ENCODE results near the gene DGCR6L.
"Not testable (repeated sequence)": the region's sequence is repeated elsewhere in the genome, so short reads cannot be mapped to it uniquely, and the experiment has no call there.

Gene DGCR6L

GRCh38 chr22:20295262-20296064, 24.4 kb downstream of the DGCR6L start:
- H3K4me1 ChIP-seq (ENCODE audit: insufficient read depth, low read length), result no peaks in the 10 kb centered on the region
- H3K9me3 ChIP-seq (ENCODE audit: insufficient read depth, low read depth, low read length), result no peaks in the 10 kb centered on the region
- H3K36me3 ChIP-seq (ENCODE audit: insufficient read depth, low read length), result no peaks in the 10 kb centered on the region
- 89% methylated on average over 12 of the region's 12 CpGs for WGBS
- H3K27ac ChIP-seq (ENCODE audit: low read depth, low read length), result no peak overlapping the region
- no peak overlapping the region for H3K4me3 ChIP-seq (ENCODE audit: low read length)
- peaks cover 38% of the 10 kb centered on the region for H3K27me3 ChIP-seq (ENCODE audit: insufficient read depth, low read length)
- no peak overlapping the region for H3K9ac ChIP-seq (ENCODE audit: low read depth, low read length)

- H3K27ac ChIP-seq (ENCODE audit: low read depth, low read length), result no peak overlapping the region
- no peak overlapping the region for H3K4me3 ChIP-seq (ENCODE audit: low read length)
- no peak overlapping the region for H3K9ac ChIP-seq (ENCODE audit: low read depth, low read length)
- H3K9me3 ChIP-seq (ENCODE audit: insufficient read depth, low read depth, low read length), result no peaks in the 10 kb centered on the region
- peaks cover 15% of the 10 kb centered on the region for H3K27me3 ChIP-seq (ENCODE audit: insufficient read depth, low read length)
- H3K36me3 ChIP-seq (ENCODE audit: insufficient read depth, low read length), result no peaks in the 10 kb centered on the region
- no peaks in the 10 kb centered on the region for H3K4me1 ChIP-seq (ENCODE audit: insufficient read depth, low read length)
- 90% methylated on average over 13 of the region's 13 CpGs for WGBS
Observed at GRCh38 chr22:20292673-20293232, 27.1 kb downstream of the DGCR6L start.

GRCh38 chr22:20292108-20292507, 27.8 kb downstream of the DGCR6L start:
- Histone ChIP-seq H3K27ac (ENCODE audit: low read depth, low read length) (no peak overlapping the region), H3K9ac (ENCODE audit: low read depth, low read length) (no peak overlapping the region), H3K27me3 (ENCODE audit: insufficient read depth, low read length) (peaks cover 8% of the 10 kb centered on the region), H3K36me3 (ENCODE audit: insufficient read depth, low read length) (no peaks in the 10 kb centered on the region), H3K9me3 (ENCODE audit: insufficient read depth, low read depth, low read length) (no peaks in the 10 kb centered on the region), H3K4me1 (ENCODE audit: insufficient read depth, low read length) (no peaks in the 10 kb centered on the region), H3K4me3 (ENCODE audit: low read length) (no peak overlapping the region)
- WGBS, result 89% methylated on average over 5 of the region's 5 CpGs

GRCh38 chr22:20291604-20292063, 28.2 kb downstream of the DGCR6L start:
- no peak overlapping the region; the same call in 1 of the 2 replicates for H3K9ac ChIP-seq (ENCODE audit: low read depth, low read length)

GRCh38 chr22:20291249-20291586, 28.6 kb downstream of the DGCR6L start:
- Histone ChIP-seq H3K9me3 (ENCODE audit: insufficient read depth, low read depth, low read length) (no peaks in the 10 kb centered on the region), H3K4me1 (ENCODE audit: insufficient read depth, low read length) (no peaks in the 10 kb centered on the region), H3K36me3 (ENCODE audit: insufficient read depth, low read length) (no peaks in the 10 kb centered on the region), H3K9ac (ENCODE audit: low read depth, low read length) (no peak overlapping the region), H3K27ac (ENCODE audit: low read depth, low read length) (no peak overlapping the region), H3K4me3 (ENCODE audit: low read length) (no peak overlapping the region), H3K27me3 (ENCODE audit: insufficient read depth, low read length) (no peaks in the 10 kb centered on the region)
- 81% methylated on average over 4 of the region's 5 CpGs for WGBS

More at GRCh38 chr22:20291604-20292063, 28.2 kb downstream of the DGCR6L start:
- Histone ChIP-seq H3K27ac (ENCODE audit: low read depth, low read length) (no peak overlapping the region), H3K36me3 (ENCODE audit: insufficient read depth, low read length) (no peaks in the 10 kb centered on the region), H3K27me3 (ENCODE audit: insufficient read depth, low read length) (peaks cover 4% of the 10 kb centered on the region; the same call in 1 of the 2 replicates), H3K9me3 (ENCODE audit: insufficient read depth, low read depth, low read length) (no peaks in the 10 kb centered on the region), H3K4me3 (ENCODE audit: low read length) (no peak overlapping the region), H3K4me1 (ENCODE audit: insufficient read depth, low read length) (no peaks in the 10 kb centered on the region)
- WGBS, result 88% methylated on average over 11 of the region's 11 CpGs

- no peaks in the 10 kb centered on the region for H3K4me1 ChIP-seq (ENCODE audit: insufficient read depth, low read length)
Observed at GRCh38 chr22:20290578-20291248, 29.1 kb downstream of the DGCR6L start.

GRCh38 chr22:20290045-20290392, 29.8 kb downstream of the DGCR6L start:
- Histone ChIP-seq H3K27ac (ENCODE audit: low read depth, low read length) (no peak overlapping the region), H3K4me1 (ENCODE audit: insufficient read depth, low read length) (no peaks in the 10 kb centered on the region), H3K36me3 (ENCODE audit: insufficient read depth, low read length) (no peaks in the 10 kb centered on the region), H3K9ac (ENCODE audit: low read depth, low read length) (no peak overlapping the region), H3K9me3 (ENCODE audit: insufficient read depth, low read depth, low read length) (no peaks in the 10 kb centered on the region), H3K27me3 (ENCODE audit: insufficient read depth, low read length) (no peaks in the 10 kb centered on the region), H3K4me3 (ENCODE audit: low read length) (no peak overlapping the region)
- 90% methylated on average over 10 of the region's 10 CpGs for WGBS

More at GRCh38 chr22:20290578-20291248, 29.1 kb downstream of the DGCR6L start:
- 91% methylated on average over 13 of the region's 13 CpGs for WGBS
- Histone ChIP-seq H3K9ac (ENCODE audit: low read depth, low read length) (no peak overlapping the region), H3K4me3 (ENCODE audit: low read length) (no peak overlapping the region), H3K9me3 (ENCODE audit: insufficient read depth, low read depth, low read length) (no peaks in the 10 kb centered on the region), H3K27me3 (ENCODE audit: insufficient read depth, low read length) (no peaks in the 10 kb centered on the region), H3K36me3 (ENCODE audit: insufficient read depth, low read length) (no peaks in the 10 kb centered on the region), H3K27ac (ENCODE audit: low read depth, low read length) (no peak overlapping the region)

GRCh38 chr22:20289182-20290044, 30.4 kb downstream of the DGCR6L start:
- H3K4me1 ChIP-seq (ENCODE audit: insufficient read depth, low read length); H3K27me3 ChIP-seq (ENCODE audit: insufficient read depth, low read length); H3K9ac ChIP-seq (ENCODE audit: low read depth, low read length); H3K27ac ChIP-seq (ENCODE audit: low read depth, low read length); H3K9me3 ChIP-seq (ENCODE audit: insufficient read depth, low read depth, low read length); H3K36me3 ChIP-seq (ENCODE audit: insufficient read depth, low read length); H3K4me3 ChIP-seq (ENCODE audit: low read length): not testable (repeated sequence)
- 92% methylated on average over 21 of the region's 23 CpGs for WGBS

- H3K36me3 ChIP-seq (ENCODE audit: insufficient read depth, low read length); H3K9ac ChIP-seq (ENCODE audit: low read depth, low read length); H3K27me3 ChIP-seq (ENCODE audit: insufficient read depth, low read length); H3K4me1 ChIP-seq (ENCODE audit: insufficient read depth, low read length); H3K9me3 ChIP-seq (ENCODE audit: insufficient read depth, low read depth, low read length); H3K27ac ChIP-seq (ENCODE audit: low read depth, low read length); H3K4me3 ChIP-seq (ENCODE audit: low read length): not testable (repeated sequence)
- WGBS, result 86% methylated on average over 17 of the region's 20 CpGs
Observed at GRCh38 chr22:20286784-20287423, 33.0 kb downstream of the DGCR6L start.

- H3K36me3 ChIP-seq (ENCODE audit: insufficient read depth, low read length); H3K27ac ChIP-seq (ENCODE audit: low read depth, low read length); H3K9ac ChIP-seq (ENCODE audit: low read depth, low read length); H3K4me1 ChIP-seq (ENCODE audit: insufficient read depth, low read length); H3K9me3 ChIP-seq (ENCODE audit: insufficient read depth, low read depth, low read length); H3K27me3 ChIP-seq (ENCODE audit: insufficient read depth, low read length); H3K4me3 ChIP-seq (ENCODE audit: low read length): not testable (repeated sequence)
- WGBS, result 77% methylated on average over 8 of the region's 8 CpGs
Observed at GRCh38 chr22:20286312-20286660, 33.6 kb downstream of the DGCR6L start.

Measured in HUES64 (cell line).